Right lung (tissue), 5 donors: Measurements from ENCODE around the gene HTR3C. TPM values are rescaled to one million over a fixed set of nuclear protein-coding genes. Genes with fewer than 3 reads are reported as not detected.

Source experiments
- DNase-seq, 2 donors: peaks; one replicate each; pipeline ENCODE4 v3.0.0-alpha.2; 2013
- polyA plus RNA-seq, 5 donors: library from polyadenylated mRNA; unstranded; fragments of 120-200 nt; gene quantifications; one replicate each; pipeline versions ENCODE4 v1.2.1 to v1.2.3, GENCODE V29; 2013; ENCODE audit warnings: inconsistent platforms in 1 of 5, low replicate concordance in 1 of 5; ENCODE audit not compliant: insufficient read length in 5 of 5, insufficient read depth in 1 of 5

Gene HTR3C
- polyA plus RNA-seq, 5 donors: 0.09 to 0.14 (median 0.11) TPM

DNA sequence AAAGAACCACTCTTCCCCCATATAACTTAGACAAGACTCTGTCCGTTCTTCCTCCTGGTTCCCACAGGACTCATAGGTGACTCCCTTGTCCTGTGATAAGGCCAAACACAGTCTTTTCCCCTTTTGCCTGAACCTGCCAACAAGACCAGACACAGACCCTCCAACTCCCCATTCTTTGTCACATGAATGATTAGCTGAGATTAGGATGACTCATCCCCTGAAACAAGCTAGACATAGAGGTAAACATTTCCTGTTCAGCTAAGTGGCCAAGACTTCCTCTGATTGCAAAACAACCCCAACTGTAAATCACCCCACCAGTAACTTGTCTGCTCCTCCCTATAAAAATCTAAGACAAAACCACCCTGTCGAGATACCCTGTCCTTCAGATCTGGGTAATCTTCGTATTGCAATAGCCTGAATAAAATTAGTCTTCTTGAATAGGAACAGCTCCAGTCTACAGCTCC lies 32.6 kb downstream of the HTR3C start:
- no peak for DNase-seq

DNA sequence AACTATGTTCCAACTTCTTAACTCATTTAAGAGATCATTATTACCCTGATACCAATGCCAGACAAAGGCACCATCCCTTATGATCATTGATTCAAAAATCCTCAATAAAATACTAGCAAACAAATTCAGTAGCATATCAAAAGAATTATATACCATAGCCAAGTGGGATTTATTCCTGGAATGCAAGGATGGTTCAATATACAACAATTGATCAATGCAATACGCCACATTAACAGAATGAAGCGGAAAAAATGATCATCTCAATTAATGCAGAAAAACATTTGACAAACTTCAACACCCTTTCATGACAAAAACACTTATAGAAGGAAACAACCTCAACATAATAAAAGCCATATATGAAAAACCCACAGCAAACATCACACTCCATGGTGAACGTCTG lies 39.4 kb downstream of the HTR3C start:
- DNase-seq: no peak

DNA sequence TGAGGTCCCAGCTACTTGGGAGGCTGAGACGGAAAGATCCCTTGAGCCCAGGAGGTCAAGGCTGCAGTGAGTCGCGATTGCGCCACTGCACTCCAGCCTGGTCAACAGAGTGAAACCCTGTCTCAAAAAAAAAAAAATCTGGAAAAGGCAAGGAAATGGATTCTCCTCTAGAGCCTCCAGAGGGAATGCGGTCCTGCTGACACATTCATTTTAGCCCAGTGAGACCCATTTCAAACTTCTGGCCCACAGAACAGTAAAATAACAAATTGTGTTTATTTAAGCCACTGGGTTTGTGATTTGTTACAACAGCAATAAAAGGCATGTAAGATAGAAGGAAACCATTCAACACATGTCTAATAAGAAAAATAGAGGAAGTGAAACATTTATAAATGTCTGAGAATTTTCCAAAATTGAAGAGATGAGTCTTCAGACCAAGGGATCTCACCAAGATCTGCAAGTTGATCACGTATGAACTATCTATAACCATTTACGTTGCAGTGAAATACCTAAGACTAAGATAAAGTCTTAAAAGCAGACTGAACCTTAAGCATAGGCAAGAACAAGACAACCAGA lies 44.0 kb downstream of the HTR3C start, which contains the start of gene HTR3E:
TSS of gene HTR3E (plus strand) at position 254 of the 573 bp plus-strand sequence. CDS start 466 bp downstream, outside the sequence.
- no peak for DNase-seq

DNA sequence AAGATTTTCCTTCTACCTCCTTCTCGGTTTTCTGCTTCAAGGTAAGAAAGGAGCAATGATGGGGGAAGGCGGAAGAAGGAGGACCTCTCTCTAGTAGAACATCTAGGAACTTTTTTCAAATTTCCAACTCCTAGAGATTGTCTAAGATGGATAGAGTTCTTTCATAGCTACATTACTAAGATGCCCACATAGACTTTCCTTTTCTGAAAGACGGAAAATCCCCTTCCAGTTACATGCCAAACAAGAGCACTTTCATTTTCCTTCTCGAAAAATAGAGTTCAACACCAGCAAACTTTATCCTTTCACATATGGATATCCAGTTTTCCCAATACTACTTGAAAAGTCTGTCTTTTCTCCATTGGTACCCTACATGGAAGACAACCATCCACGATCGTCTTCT lies 44.7 kb downstream of the HTR3C start:
- DNase-seq: no peak

DNA sequence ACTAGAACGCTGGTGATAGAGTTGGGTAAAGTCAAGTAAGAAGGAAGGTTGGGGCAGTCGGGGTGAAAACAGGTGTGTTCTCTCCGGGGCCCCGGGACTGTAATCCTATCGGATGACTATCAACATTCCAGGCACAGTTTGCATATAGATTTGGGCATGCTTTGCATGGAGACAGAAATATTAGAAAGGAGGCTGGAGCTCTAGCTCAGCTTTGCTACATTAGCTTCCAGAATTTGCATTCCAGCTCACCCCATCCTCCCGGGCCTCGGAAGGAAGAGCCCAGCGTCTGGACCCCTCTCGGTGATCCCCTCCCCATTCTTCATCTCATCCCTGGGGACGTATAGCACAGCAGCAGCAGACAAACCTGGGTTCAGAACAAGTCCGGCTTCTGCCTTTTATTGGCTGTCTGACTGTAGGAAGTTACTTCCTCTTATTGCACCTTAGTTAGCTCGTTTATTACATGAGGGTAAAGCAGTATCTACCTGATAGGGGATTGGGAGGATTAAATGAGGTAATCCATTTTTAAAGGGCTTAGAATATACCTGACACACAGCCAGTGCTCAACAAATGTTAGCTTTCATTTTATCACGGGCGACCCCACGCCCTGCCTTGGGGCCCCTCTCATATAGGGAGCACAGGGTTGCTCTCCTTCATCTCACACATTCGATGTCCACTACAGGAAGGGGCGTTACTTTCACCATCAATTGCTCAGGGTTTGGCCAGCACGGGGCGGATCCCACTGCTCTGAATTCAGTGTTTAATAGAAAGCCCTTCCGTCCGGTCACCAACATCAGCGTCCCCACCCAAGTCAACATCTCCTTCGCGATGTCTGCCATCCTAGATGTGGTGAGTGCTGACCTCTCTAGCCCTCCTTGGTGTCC lies 47.2 kb downstream of the HTR3C start:
- no peak for DNase-seq

Other genes with a start within 250 kb of the HTR3C start
- 1 to 10 TPM in 2 of 5 donors, under 1 TPM in 3; 0.47 to 4.1 (median 0.90) TPM for gene MAP6D1, start 227.5 kb upstream of the HTR3C start, polyA plus RNA-seq
- gene PARL, start 168.2 kb upstream of the HTR3C start, polyA plus RNA-seq: 10 to 100 TPM; 47.8 to 56.2 (median 54.7) TPM
- gene ABCC5, start 35.2 kb upstream of the HTR3C start, polyA plus RNA-seq: 10 to 100 TPM; 61.9 to 85.7 (median 85.3) TPM
- not detected for gene HTR3D, start 21.3 kb upstream of the HTR3C start, polyA plus RNA-seq
- not detected for gene HTR3E, start 44.0 kb downstream of the HTR3C start, polyA plus RNA-seq
- gene EIF2B5, start 82.3 kb downstream of the HTR3C start, polyA plus RNA-seq: 10 to 100 TPM; 54.5 to 61.9 (median 56.8) TPM
- 100 to 1,000 TPM in 2 of 5 donors, 10 to 100 TPM in 3; 69.5 to 103 (median 96.1) TPM for gene DVL3, start 102.3 kb downstream of the HTR3C start, polyA plus RNA-seq
- 100 to 1,000 TPM; 318 to 368 (median 328) TPM for gene AP2M1, start 121.8 kb downstream of the HTR3C start, polyA plus RNA-seq
- 10 to 100 TPM; 52.0 to 70.3 (median 63.0) TPM for gene ABCF3, start 133.2 kb downstream of the HTR3C start, polyA plus RNA-seq
- 1 to 10 TPM in 4 of 5 donors, under 1 TPM in 1; 0.95 to 2.2 (median 1.6) TPM for gene VWA5B2, start 176.5 kb downstream of the HTR3C start, polyA plus RNA-seq
- gene ALG3, start 195.9 kb downstream of the HTR3C start, polyA plus RNA-seq: 10 to 100 TPM; 23.0 to 37.6 (median 25.5) TPM
- 1 to 10 TPM; 1.8 to 4.0 (median 2.5) TPM for gene EEF1AKMT4, start 196.6 kb downstream of the HTR3C start, polyA plus RNA-seq
- under 1 TPM; 0.13 to 0.29 (median 0.16) TPM for gene CAMK2N2, start 208.5 kb downstream of the HTR3C start, polyA plus RNA-seq
- under 1 TPM in 1 of 5 donors, not detected in 4; 0.13 TPM for gene ECE2, start 223.0 kb downstream of the HTR3C start, polyA plus RNA-seq
- 100 to 1,000 TPM; 183 to 213 (median 205) TPM for gene PSMD2, start 246.2 kb downstream of the HTR3C start, polyA plus RNA-seq